D721Med (cell line): ENCODE measurements around the gene SLC34A1.

Experiments used
- DNase-seq: peaks from one replicate; pipeline ENCODE4 v3.0.0; 2011; ENCODE audit warnings: low spot score; ENCODE audit not compliant: insufficient read length
- FAIRE-seq: peaks from 2 replicates; lab custom pipeline; 2011; peaks lifted over from hg19 to GRCh38; lab: Jason Lieb, UNC
- TF ChIP-seq, protein P1 (sequence below): IDR thresholded peaks from 2 replicates; pipeline ENCODE4 v1.5.1; 2012; ENCODE audit warnings: mild to moderate bottlenecking, control low read depth; ENCODE audit not compliant: insufficient read depth; ENCODE audit errors: missing control alignments

SLC34A1 gene

DNA sequence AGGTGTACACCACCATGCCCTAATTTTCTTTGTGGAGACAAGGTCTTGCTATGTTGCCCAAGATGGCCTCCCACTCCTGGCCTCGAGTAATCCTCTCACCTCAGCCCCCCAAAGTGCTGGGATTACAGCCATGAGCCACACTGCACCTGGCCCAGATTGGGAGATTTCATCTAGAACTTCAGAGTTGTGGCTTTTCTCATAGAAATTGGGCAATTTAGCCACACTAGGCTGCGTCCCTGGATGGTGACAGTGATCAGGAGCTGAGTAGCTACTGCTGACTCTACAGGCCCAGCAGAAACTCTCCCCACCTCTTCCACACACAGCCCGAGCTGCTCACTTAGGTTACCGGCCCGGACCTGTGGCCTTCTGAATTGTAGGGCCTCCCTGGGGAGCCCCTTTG lies 8.5 kb downstream of the SLC34A1 start:
- FAIRE-seq (no peak), DNase-seq (no peak)

DNA sequence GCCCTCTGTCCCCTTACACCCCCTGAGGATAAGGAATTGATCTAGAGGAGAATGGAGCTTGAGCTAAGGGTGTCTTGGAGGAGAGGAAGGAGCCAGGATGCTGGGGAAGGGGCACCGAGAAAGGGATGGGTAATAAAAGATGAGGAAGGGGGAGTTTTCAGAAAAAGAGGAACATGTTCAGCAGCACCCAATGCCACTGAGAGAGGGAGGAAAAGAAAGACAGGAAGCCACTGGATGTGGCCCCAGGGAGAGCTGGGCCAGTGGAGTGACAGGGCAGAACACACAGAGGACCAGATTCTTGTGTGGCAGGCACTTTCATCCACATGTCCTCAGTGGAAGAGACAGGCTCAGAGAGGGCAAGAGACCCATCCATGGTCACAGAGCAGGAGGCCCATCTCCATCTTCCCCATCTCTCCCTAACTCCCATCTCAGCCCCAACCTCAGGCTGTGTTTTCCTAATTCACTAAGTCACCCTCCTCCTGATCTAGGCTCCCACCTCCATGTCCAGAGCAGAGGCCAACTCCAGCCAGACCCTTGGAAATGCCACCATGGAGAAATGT lies 9.1 kb downstream of the SLC34A1 start:
- TF ChIP-seq, protein P1, sequence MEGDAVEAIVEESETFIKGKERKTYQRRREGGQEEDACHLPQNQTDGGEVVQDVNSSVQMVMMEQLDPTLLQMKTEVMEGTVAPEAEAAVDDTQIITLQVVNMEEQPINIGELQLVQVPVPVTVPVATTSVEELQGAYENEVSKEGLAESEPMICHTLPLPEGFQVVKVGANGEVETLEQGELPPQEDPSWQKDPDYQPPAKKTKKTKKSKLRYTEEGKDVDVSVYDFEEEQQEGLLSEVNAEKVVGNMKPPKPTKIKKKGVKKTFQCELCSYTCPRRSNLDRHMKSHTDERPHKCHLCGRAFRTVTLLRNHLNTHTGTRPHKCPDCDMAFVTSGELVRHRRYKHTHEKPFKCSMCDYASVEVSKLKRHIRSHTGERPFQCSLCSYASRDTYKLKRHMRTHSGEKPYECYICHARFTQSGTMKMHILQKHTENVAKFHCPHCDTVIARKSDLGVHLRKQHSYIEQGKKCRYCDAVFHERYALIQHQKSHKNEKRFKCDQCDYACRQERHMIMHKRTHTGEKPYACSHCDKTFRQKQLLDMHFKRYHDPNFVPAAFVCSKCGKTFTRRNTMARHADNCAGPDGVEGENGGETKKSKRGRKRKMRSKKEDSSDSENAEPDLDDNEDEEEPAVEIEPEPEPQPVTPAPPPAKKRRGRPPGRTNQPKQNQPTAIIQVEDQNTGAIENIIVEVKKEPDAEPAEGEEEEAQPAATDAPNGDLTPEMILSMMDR, result no peak
- DNase-seq, result no peak

More for the DNA sequence above, 8.5 kb downstream of the SLC34A1 start:
- TF ChIP-seq, protein P1, result no peak

DNA sequence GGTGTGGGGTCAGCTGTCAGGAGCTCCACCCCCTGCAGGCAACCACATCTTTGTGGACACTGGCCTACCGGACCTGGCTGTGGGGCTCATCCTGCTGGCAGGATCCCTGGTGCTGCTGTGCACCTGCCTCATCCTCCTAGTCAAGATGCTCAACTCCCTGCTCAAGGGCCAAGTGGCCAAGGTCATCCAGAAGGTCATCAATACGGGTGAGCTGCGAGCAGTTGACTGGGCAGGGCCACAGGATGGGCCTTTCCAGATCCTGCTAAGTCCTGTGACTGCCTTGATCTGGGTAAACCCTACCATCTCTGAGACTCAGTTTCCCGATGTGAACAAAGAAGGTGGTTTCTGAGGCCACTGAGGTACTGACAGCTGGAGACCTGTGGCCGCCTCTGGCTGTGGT lies 9.8 kb downstream of the SLC34A1 start:
- TF ChIP-seq, protein P1, result no peak
- FAIRE-seq (no peak), DNase-seq (no peak)

More for the DNA sequence above, 9.1 kb downstream of the SLC34A1 start:
- no peak for FAIRE-seq

DNA sequence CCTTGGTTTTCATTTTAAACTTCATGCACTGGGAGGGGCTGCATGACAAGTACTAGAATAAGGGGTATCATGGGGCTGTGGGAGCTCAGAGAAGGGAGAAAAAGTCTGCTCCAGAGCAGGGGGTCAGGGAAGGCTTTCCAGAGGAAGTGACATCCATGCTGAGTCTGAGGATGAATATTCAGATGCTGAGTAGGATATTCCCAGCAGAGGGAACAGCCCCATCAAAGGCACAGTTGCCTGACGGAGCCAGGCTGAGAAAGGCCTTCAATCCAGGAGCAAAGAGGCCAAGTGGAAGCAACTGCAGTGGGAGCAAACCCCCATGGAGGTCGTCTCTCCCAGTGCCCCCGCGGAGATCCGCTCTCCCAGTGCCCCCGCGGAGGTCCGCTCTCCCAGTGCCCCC lies 11.8 kb downstream of the SLC34A1 start:
- FAIRE-seq, result no peak
- TF ChIP-seq, protein P1, result no peak

DNA sequence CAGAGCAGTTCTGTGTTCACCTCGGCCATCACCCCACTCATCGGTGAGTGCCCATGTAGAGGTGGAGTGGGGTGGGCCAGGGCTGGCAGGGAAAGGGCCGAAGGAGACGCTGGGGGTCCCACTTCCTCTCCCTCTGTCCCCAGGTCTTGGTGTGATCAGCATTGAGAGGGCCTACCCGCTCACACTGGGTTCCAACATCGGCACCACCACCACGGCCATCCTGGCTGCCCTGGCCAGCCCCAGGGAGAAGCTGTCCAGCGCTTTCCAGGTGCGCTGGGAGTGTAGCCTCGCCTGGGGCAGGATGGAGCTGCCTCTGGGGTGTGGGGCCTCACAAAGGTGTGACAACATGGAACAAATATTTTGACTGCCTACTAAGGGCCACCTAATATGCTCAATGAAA lies 12.6 kb downstream of the SLC34A1 start:
- TF ChIP-seq, protein P1, result no peak
- DNase-seq (no peak), FAIRE-seq (no peak)

More for the DNA sequence above, 11.8 kb downstream of the SLC34A1 start:
- DNase-seq, result no peak

DNA sequence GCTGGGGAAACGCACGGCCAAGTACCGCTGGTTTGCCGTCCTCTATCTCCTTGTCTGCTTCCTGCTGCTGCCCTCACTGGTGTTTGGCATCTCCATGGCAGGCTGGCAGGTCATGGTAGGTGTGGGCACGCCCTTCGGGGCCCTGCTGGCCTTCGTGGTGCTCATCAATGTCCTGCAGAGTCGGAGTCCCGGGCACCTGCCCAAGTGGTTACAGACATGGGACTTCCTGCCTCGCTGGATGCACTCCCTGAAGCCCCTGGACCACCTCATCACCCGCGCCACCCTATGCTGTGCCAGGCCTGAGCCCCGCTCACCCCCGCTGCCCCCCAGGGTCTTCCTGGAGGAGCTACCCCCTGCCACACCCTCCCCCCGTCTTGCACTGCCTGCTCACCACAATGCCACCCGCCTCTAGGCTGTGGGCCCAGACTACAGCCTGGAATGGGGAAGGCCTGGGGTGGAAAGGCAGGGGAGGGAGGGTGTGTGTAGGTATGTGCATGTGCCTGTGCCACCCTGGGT lies 13.7 kb downstream of the SLC34A1 start:
- DNase-seq (no peak), FAIRE-seq (no peak)
- TF ChIP-seq, protein P1, result no peak
